Suprapubic skin (tissue), 4 donors: ENCODE results near the gene NLRX1. TPM values are rescaled to one million over a fixed set of nuclear protein-coding genes. Genes with fewer than 3 reads are reported as not detected.
"Not testable (repeated sequence)": the region's sequence is repeated elsewhere in the genome, so short reads cannot be mapped to it uniquely, and the experiment has no call there.

Source experiments
- DNase-seq, 2 donors: peaks; one replicate each; pipeline ENCODE4 v3.0.0-alpha.2; 2019; ENCODE audit warnings: low spot score in 2 of 2
- H3K27ac ChIP-seq: fragments of 200-600 bp; sonication (generic); one replicate; pipeline ENCODE4 v1.5.1; 2019
- H3K27me3 ChIP-seq: fragments of 200-600 bp; sonication (generic); one replicate; pipeline ENCODE4 v1.5.1; 2019
- H3K36me3 ChIP-seq: fragments of 200-600 bp; sonication (generic); one replicate; pipeline ENCODE4 v1.5.1; 2019
- H3K4me1 ChIP-seq: fragments of 200-600 bp; sonication (generic); one replicate; pipeline ENCODE4 v1.5.1; 2019
- H3K4me3 ChIP-seq: fragments of 200-600 bp; sonication (generic); one replicate; pipeline ENCODE4 v1.5.1; 2019; ENCODE audit warnings: mild to moderate bottlenecking
- H3K9me3 ChIP-seq: fragments of 200-600 bp; sonication (generic); one replicate; pipeline ENCODE4 v1.5.1; 2019
- EP300 ChIP-seq: sonication (generic); formaldehyde crosslinking; IDR thresholded peaks from one replicate; pipeline ENCODE4 v1.6.1; 2017; ENCODE audit warnings: antibody characterized with exemption
- POLR2A ChIP-seq, 2 donors: fragments of 450-650 bp; IDR thresholded peaks; one replicate each; pipeline ENCODE4 v1.6.1; 2017; ENCODE audit warnings: antibody characterized with exemption in 2 of 2, mild to moderate bottlenecking in 2 of 2, moderate library complexity in 2 of 2
- POLR2AphosphoS5 ChIP-seq, 3 donors: sonication (generic); formaldehyde crosslinking; IDR thresholded peaks; one replicate each; pipeline ENCODE4 v1.6.1; 2017; ENCODE audit warnings: antibody characterized with exemption in 3 of 3
- WGBS: methylation state at CpG from one replicate; pipeline ENCODE4 v1.1.5; 2018; 5-methylcytosine and 5-hydroxymethylcytosine counted together
- total RNA-seq, 4 donors: library from RNA; depleted of rRNA; stranded (reverse); fragments of >200 nt; gene quantifications; one replicate each; pipeline ENCODE4 v1.1.0, GENCODE V29; 2016
- TF ChIP-seq, protein P1 (sequence below), 2 donors: fragments of 200-600 bp in 1 of 2; fragments of 450-650 bp in 1 of 2; sonication (generic) in 1 of 2; IDR thresholded peaks; one replicate each; pipeline ENCODE4 v1.5.1; 2016 to 2019; ENCODE audit warnings: antibody characterized with exemption in 2 of 2, mild to moderate bottlenecking in 1 of 2, moderate library complexity in 1 of 2

NLRX1 gene
- total RNA-seq, 4 donors from 2014 or later: 20.7 to 31.5 (median 30.4) TPM

DNA sequence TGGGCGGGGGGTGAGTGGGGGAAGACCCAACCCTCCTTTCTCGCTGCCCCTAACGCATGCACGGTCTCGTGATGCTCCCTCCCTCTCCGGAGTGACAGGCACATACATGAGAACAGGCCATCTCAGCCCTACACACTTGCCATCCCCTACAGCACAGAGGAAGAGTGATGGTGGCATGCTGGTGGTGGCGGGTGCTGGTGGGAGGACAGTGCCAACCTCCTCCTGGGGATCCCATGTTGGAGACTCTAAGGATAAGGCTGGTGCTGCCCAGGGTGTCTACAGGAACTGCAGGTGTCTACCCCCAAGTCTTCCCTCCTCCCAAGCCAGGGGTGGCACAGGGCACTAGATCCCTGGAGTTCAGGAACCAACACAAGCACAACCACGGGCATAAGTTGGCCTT lies 6.7 kb upstream of the NLRX1 start:
- H3K4me3 ChIP-seq: no peak overlapping the region
- no peak overlapping the region for H3K27ac ChIP-seq
- TF ChIP-seq EP300: no peak
- TF ChIP-seq, protein P1, sequence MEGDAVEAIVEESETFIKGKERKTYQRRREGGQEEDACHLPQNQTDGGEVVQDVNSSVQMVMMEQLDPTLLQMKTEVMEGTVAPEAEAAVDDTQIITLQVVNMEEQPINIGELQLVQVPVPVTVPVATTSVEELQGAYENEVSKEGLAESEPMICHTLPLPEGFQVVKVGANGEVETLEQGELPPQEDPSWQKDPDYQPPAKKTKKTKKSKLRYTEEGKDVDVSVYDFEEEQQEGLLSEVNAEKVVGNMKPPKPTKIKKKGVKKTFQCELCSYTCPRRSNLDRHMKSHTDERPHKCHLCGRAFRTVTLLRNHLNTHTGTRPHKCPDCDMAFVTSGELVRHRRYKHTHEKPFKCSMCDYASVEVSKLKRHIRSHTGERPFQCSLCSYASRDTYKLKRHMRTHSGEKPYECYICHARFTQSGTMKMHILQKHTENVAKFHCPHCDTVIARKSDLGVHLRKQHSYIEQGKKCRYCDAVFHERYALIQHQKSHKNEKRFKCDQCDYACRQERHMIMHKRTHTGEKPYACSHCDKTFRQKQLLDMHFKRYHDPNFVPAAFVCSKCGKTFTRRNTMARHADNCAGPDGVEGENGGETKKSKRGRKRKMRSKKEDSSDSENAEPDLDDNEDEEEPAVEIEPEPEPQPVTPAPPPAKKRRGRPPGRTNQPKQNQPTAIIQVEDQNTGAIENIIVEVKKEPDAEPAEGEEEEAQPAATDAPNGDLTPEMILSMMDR (IDR thresholded peaks at IDR 0.05): no peak
- no peak for TF ChIP-seq POLR2AphosphoS5 (IDR thresholded peaks at IDR 0.05)
- TF ChIP-seq POLR2A (IDR thresholded peaks at IDR 0.05): no peak
- no peaks in the 10 kb centered on the region for H3K4me1 ChIP-seq
- 87% methylated on average over 7 of the region's 8 CpGs for WGBS
- no peaks in the 10 kb centered on the region for H3K36me3 ChIP-seq
- no peaks in the 10 kb centered on the region for H3K27me3 ChIP-seq
- H3K9me3 ChIP-seq: no peaks in the 10 kb centered on the region
- DNase-seq: no peak

DNA sequence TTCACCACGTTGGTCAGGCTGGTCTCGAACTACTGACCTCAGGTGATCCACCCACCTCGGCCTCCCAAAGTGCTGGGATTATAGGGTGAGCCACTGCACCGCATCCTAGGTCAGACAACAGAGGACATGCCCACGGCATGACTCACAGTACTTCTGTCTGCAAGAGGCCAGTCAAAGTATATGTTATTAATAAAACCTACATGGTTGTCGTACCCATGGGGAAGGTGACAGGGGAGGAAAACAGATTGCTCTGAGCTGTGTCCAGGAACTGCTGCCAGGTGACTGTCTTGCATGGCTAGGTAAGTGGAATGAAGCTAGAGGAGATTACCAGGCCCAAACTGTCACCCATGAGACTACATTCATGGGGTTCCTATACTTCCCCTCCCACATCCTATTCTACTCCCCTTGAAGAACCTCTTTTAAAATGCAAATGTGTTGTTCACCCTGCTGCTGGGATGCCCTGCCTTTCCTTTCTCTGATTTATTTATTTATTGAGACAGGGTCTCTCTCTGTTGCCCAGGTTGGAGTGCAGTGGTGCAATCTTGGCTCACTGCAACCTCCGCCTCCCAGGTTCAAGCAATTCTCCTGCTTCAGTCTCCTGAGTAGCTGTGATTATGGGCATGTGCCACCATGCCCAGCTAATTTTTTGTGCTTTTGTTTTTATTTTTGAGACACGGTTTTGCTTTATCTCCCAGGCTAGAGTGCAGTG lies 2.0 kb upstream of the NLRX1 start:
- no peak for DNase-seq
- H3K27me3 ChIP-seq: no peaks in the 10 kb centered on the region
- H3K27ac ChIP-seq: no peak overlapping the region
- H3K4me1 ChIP-seq: peaks cover 31% of the 10 kb centered on the region
- TF ChIP-seq POLR2AphosphoS5 (IDR thresholded peaks at IDR 0.05): no peak
- no peak for TF ChIP-seq POLR2A (IDR thresholded peaks at IDR 0.05)
- TF ChIP-seq, protein P1 (IDR thresholded peaks at IDR 0.05): no peak
- no peak for TF ChIP-seq EP300
- WGBS: 54% methylated on average over 8 of the region's 8 CpGs
- H3K36me3 ChIP-seq: no peaks in the 10 kb centered on the region
- no peaks in the 10 kb centered on the region for H3K9me3 ChIP-seq
- H3K4me3 ChIP-seq: no peak overlapping the region

DNA sequence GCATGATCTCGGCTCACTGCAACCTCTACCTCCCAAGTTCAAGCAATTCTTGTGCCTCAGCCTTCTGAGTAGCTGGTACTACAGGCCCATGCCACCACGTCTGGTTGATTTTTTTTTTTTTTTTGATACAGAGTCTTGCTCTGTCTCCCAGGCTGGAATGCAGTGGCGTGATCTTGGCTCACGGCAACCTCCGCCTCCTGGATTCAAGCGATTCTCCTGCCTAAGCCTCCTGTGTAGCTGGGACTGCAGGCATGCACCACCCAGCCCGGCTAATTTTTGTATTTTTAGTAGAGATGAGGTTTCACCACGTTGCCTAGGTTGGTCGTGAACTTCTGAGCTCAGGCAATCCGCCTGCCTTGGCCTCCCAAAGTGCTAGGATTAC lies 1.5 kb upstream of the NLRX1 start:
- H3K4me1 ChIP-seq: peaks cover 31% of the 10 kb centered on the region
- not testable (repeated sequence) for H3K27ac ChIP-seq, H3K9me3 ChIP-seq, H3K4me3 ChIP-seq, DNase-seq, H3K36me3 ChIP-seq, H3K27me3 ChIP-seq
- whole genome bisulfite sequencing: 55% methylated on average over 10 of the region's 10 CpGs

DNA sequence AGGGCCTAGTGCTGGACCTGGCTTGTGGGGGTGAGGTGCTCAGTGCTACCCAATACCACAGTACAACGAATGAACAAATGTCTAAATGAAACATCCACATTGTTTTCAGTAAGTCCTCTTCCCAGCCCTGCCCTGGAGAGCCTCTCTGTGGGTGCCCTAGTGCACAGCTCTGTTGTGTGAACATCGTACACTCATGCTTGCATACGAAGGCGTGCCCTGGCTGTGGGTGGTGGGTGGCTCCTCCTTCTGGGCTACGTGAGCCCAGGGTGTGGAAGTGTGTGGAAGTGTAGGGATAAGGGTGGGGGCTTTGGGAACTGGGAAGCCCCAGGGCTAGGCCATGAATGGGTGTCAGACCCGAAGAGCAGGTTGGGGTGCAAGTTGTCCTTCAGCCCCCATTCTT lies 592 bp upstream of the NLRX1 start:
- TF ChIP-seq, protein P1 (IDR thresholded peaks at IDR 0.05): no peak
- TF ChIP-seq POLR2A (IDR thresholded peaks at IDR 0.05) (no peak), EP300 (no peak), POLR2AphosphoS5 (IDR thresholded peaks at IDR 0.05) (no peak)
- peaks cover 31% of the 10 kb centered on the region for H3K4me1 ChIP-seq
- 29% methylated on average over 6 of the region's 6 CpGs for WGBS
- H3K36me3 ChIP-seq: peaks cover 5% of the 10 kb centered on the region
- peak overlapping the region; percentile 89 for H3K4me3 ChIP-seq
- H3K27ac ChIP-seq: peak overlapping the region; percentile 95
- DNase-seq: no peak
- H3K9me3 ChIP-seq: no peaks in the 10 kb centered on the region
- H3K27me3 ChIP-seq: no peaks in the 10 kb centered on the region

DNA sequence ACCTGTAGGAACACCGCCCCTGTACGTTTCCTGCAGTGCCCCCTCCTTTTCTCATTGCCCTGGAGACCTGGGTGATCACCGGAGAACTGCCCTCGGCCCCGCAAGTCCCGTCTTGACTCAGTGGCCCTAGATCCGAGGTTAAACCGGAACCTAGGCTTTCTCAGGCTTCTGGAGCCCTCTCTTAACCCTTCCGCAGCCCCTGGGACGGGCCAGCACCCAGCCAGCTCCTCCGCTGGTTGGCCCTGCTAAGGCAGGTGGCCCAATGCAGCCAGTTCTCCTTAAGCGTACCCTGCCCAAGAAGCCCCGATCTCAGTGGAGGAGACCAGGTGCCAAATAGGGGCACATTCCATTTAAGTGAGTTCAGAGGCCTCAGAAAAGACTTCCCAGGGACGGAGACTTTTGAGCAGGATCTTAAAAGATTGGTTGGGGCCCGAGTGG lies 776 bp downstream of the NLRX1 start:
- Histone ChIP-seq H3K9me3 (no peaks in the 10 kb centered on the region), H3K27me3 (no peaks in the 10 kb centered on the region), H3K4me3 (peak overlapping the region; percentile 89), H3K4me1 (peaks cover 31% of the 10 kb centered on the region), H3K27ac (peak overlapping the region; percentile 95), H3K36me3 (peaks cover 16% of the 10 kb centered on the region)
- TF ChIP-seq POLR2A (IDR thresholded peaks at IDR 0.05): no peak
- no peak for TF ChIP-seq EP300
- WGBS: 27% methylated on average over 3 of the region's 15 CpGs
- no peak for DNase-seq

DNA sequence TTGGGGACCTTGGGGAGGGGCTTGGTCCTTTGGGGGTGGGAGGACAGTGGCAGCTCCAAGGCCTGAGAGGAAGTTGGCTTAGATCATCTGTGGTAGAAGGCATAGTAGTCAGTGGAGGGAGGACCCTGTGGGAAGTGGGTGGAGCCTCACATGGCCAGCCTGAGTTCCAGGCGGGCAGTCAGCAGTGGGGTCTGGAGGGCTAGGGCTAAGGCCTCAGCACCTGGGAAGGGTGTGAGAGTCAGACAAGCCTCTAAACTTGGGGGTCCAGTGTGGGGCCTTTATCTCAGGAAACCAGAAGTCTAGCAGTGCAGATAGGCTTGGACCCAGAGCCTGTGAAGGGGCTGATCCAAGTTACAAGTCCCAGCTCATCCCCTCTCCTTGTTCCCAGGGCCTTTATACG lies 4.0 kb downstream of the NLRX1 start:
- peaks cover 26% of the 10 kb centered on the region for H3K4me1 ChIP-seq

More for the DNA sequence above, 4.0 kb downstream of the NLRX1 start:
- Histone ChIP-seq H3K9me3 (no peaks in the 10 kb centered on the region), H3K27me3 (no peaks in the 10 kb centered on the region), H3K4me3 (no peak overlapping the region), H3K27ac (no peak overlapping the region), H3K36me3 (peaks cover 43% of the 10 kb centered on the region)
- TF ChIP-seq, protein P1 (IDR thresholded peaks at IDR 0.05): no peak
- no peak for TF ChIP-seq POLR2A (IDR thresholded peaks at IDR 0.05)
- TF ChIP-seq POLR2AphosphoS5 (IDR thresholded peaks at IDR 0.05): no peak
- no peak for TF ChIP-seq EP300
- DNase-seq: no peak
- 88% methylated on average over 1 of the region's 2 CpGs for WGBS
